Sigmoid colon (tissue), 7 donors: Measurements from ENCODE around the gene DNAH9. TPM values are rescaled to one million over a fixed set of nuclear protein-coding genes. Genes with fewer than 3 reads are reported as not detected.

Experiments used
- DNase-seq: peaks from one replicate; pipeline ENCODE4 v3.0.0-alpha.2; 2019
- H3K27ac ChIP-seq, 4 donors: fragments of 200-600 bp; sonication (generic); one replicate each; pipeline ENCODE4 v1.5.1; 2016 to 2019; ENCODE audit warnings: mild to moderate bottlenecking in 1 of 4
- H3K27me3 ChIP-seq, 3 donors: fragments of 200-600 bp; sonication (generic); one replicate each; pipeline ENCODE4 v1.5.1; 2019; ENCODE audit warnings: mild to moderate bottlenecking in 1 of 3
- H3K36me3 ChIP-seq, 4 donors: fragments of 200-600 bp; sonication (generic); one replicate each; pipeline ENCODE4 v1.5.1; 2016 to 2019
- H3K4me1 ChIP-seq, 4 donors: fragments of 200-600 bp; sonication (generic); one replicate each; pipeline ENCODE4 v1.5.1; 2017 to 2019
- H3K4me3 ChIP-seq, 4 donors: fragments of 200-600 bp; sonication (generic); one replicate each; pipeline ENCODE4 v1.5.1; 2017 to 2019; ENCODE audit warnings: mild to moderate bottlenecking in 2 of 4, moderate library complexity in 1 of 4
- H3K9me3 ChIP-seq, 4 donors: fragments of 200-600 bp in 3 of 4; sonication (generic) in 3 of 4; one replicate each; pipeline versions ENCODE4 v1.5.1 to v1.6.1; 2013 to 2019
- CTCF ChIP-seq, 4 experiments: fragments of 450-650 bp in 3 of 4; fragments of 200-600 bp in 1 of 4; IDR thresholded peaks; one replicate each; pipeline ENCODE4 v1.5.1; 2016 to 2019; ENCODE audit warnings: antibody characterized with exemption in 4 of 4, mild to moderate bottlenecking in 3 of 4, moderate library complexity in 2 of 4
- EP300 ChIP-seq, 4 donors: sonication (generic); formaldehyde crosslinking; IDR thresholded peaks; one replicate each; pipeline ENCODE4 v1.6.1; 2017; ENCODE audit warnings: antibody characterized with exemption in 4 of 4
- POLR2A ChIP-seq, 2 donors: fragments of 450-650 bp; IDR thresholded peaks; one replicate each; pipeline ENCODE4 v1.6.1; 2016; ENCODE audit warnings: antibody characterized with exemption in 2 of 2, mild to moderate bottlenecking in 2 of 2, moderate library complexity in 2 of 2
- POLR2AphosphoS5 ChIP-seq, 4 donors: sonication (generic); formaldehyde crosslinking; IDR thresholded peaks; one replicate each; pipeline ENCODE4 v1.6.1; 2017; ENCODE audit warnings: antibody characterized with exemption in 4 of 4
- WGBS, 2 donors: extraction: QIAGEN DNeasy Blood & Tissue Kit; methylation state at CpG; one replicate each; pipeline ENCODE4 v1.1.7; 2013; 5-methylcytosine and 5-hydroxymethylcytosine counted together
- intact Hi-C: fragments of 100-400 bp; cut with DNase I; formaldehyde crosslinking; loops from one replicate; pipeline ENCODE4 v1.15.1; 2023
- polyA plus RNA-seq, 3 donors: library from polyadenylated mRNA; stranded (reverse); fragments of 200-250 nt; gene quantifications; one replicate each; pipeline ENCODE4 v1.2.3, GENCODE V29; 2013
- total RNA-seq, 4 donors: library from RNA; depleted of rRNA; stranded (reverse); fragments of >200 nt; gene quantifications; one replicate each; pipeline ENCODE4 v1.1.0, GENCODE V29; 2016
- donor health status: healthy with polysubstance abuse.
- donor health status: Bipolar disorder and iron deficiency.
- donor health status: healthy.

The DNAH9 gene
- total and polyA plus RNA-seq, 7 donors = under 0.01 to 3.0 (median 0.27) TPM; not detected in 2

- no peaks in the 10 kb centered on the region for H3K36me3 ChIP-seq
- no peaks in the 10 kb centered on the region for H3K4me1 ChIP-seq
- H3K27me3 ChIP-seq = no peaks in the 10 kb centered on the region
- no peak for DNase-seq
- intact Hi-C loops = no loop called here
- no peak for TF ChIP-seq POLR2A (IDR thresholded peaks at IDR 0.05)
- no peak for TF ChIP-seq POLR2AphosphoS5 (IDR thresholded peaks at IDR 0.05)
- no peak for TF ChIP-seq EP300 (IDR thresholded peaks at IDR 0.05)
- no peak for TF ChIP-seq CTCF (IDR thresholded peaks at IDR 0.05)
- H3K9me3 ChIP-seq = no peaks in the 10 kb centered on the region
- 22 to 66% methylated on average over 1 of the region's 1 CpG for WGBS, 2 donors
- no peak overlapping the region for H3K27ac ChIP-seq
- H3K4me3 ChIP-seq = no peak overlapping the region
These were observed 324.4 kb downstream of the DNAH9 start for GRCh38 chr17:11922638-11923037.

GRCh38 chr17:11924076-11924475 lies 325.8 kb downstream of the DNAH9 start:
- Histone ChIP-seq H3K36me3 (no peaks in the 10 kb centered on the region), H3K9me3 (no peaks in the 10 kb centered on the region), H3K4me3 (no peak overlapping the region), H3K27ac (no peak overlapping the region), H3K4me1 (no peaks in the 10 kb centered on the region), H3K27me3 (no peaks in the 10 kb centered on the region)
- intact Hi-C loops = no loop called here
- no peak for DNase-seq
- 64 to 65% methylated on average over 6 of the region's 6 CpGs for WGBS, 2 donors
- TF ChIP-seq CTCF (IDR thresholded peaks at IDR 0.05) (no peak), POLR2AphosphoS5 (IDR thresholded peaks at IDR 0.05) (no peak)

- Histone ChIP-seq H3K4me1 (no peaks in the 10 kb centered on the region), H3K9me3 (no peaks in the 10 kb centered on the region), H3K4me3 (no peak overlapping the region), H3K27me3 (no peaks in the 10 kb centered on the region), H3K36me3 (no peaks in the 10 kb centered on the region), H3K27ac (peak overlapping the region in 1 of 4 donors; percentile 32)
- TF ChIP-seq POLR2AphosphoS5 (IDR thresholded peaks at IDR 0.05) = no peak
- no peak for TF ChIP-seq POLR2A (IDR thresholded peaks at IDR 0.05)
- TF ChIP-seq CTCF (IDR thresholded peaks at IDR 0.05) = no peak
- TF ChIP-seq EP300 (IDR thresholded peaks at IDR 0.05) = no peak
- no peak for DNase-seq
- intact Hi-C loops = no loop called here
- WGBS, 2 donors = 63 to 71% methylated on average over 6 of the region's 6 CpGs
These were observed 327.2 kb downstream of the DNAH9 start for GRCh38 chr17:11925262-11926021.

- Histone ChIP-seq H3K36me3 (no peaks in the 10 kb centered on the region), H3K27ac (no peak overlapping the region), H3K4me1 (no peaks in the 10 kb centered on the region), H3K4me3 (no peak overlapping the region), H3K9me3 (no peaks in the 10 kb centered on the region), H3K27me3 (no peaks in the 10 kb centered on the region)
- TF ChIP-seq EP300 (IDR thresholded peaks at IDR 0.05) = no peak
- no peak for TF ChIP-seq POLR2AphosphoS5 (IDR thresholded peaks at IDR 0.05)
- TF ChIP-seq POLR2A (IDR thresholded peaks at IDR 0.05) = no peak
- no peak for TF ChIP-seq CTCF (IDR thresholded peaks at IDR 0.05)
- WGBS, 2 donors = 49 to 60% methylated on average over 4 of the region's 4 CpGs
- DNase-seq = no peak
- intact Hi-C loops = no loop called here
These were observed 330.2 kb downstream of the DNAH9 start for GRCh38 chr17:11928436-11928835.
